H9 (cell line): ENCODE data around the gene BET1L. TPM values are rescaled to one million over a fixed set of nuclear protein-coding genes. Genes with fewer than 3 reads are reported as not detected.

Experiments
- DNase-seq: peaks from one replicate; pipeline ENCODE4 v3.0.0-alpha.2; 2017
- H2AFZ ChIP-seq: one replicate; pipeline ENCODE4 v1.6.1; 2013; ENCODE audit warnings: mild to moderate bottlenecking, low read length, control low read depth, moderate library complexity
- H2AK5ac ChIP-seq: 2 replicates; pipeline ENCODE4 v1.6.1; 2013; ENCODE audit warnings: low read length, control low read depth, mixed read lengths; ENCODE audit not compliant: insufficient read length
- H2BK120ac ChIP-seq: one replicate; pipeline ENCODE4 v1.6.1; 2013; ENCODE audit warnings: low read depth, mild to moderate bottlenecking, low read length, control low read depth, inconsistent platforms; ENCODE audit not compliant: poor library complexity, severe bottlenecking
- H2BK12ac ChIP-seq: 2 replicates; pipeline ENCODE4 v1.6.1; 2013; ENCODE audit warnings: low read length, control low read depth, mixed read lengths, low read depth; ENCODE audit not compliant: insufficient read length
- H2BK15ac ChIP-seq: 2 replicates; pipeline ENCODE4 v1.6.1; 2013; ENCODE audit warnings: low read depth, low read length, control low read depth
- H2BK20ac ChIP-seq: one replicate; pipeline ENCODE4 v1.6.1; 2013; ENCODE audit warnings: low read depth, mild to moderate bottlenecking, low read length, control low read depth, inconsistent platforms; ENCODE audit not compliant: poor library complexity, severe bottlenecking
- H2BK5ac ChIP-seq: 2 replicates; pipeline ENCODE4 v1.6.1; 2013; ENCODE audit warnings: low read length, control low read depth, mixed read lengths; ENCODE audit not compliant: insufficient read length
- H3K14ac ChIP-seq: 2 replicates; pipeline ENCODE4 v1.6.1; 2013; ENCODE audit warnings: low read length, control low read depth; ENCODE audit not compliant: insufficient read depth
- H3K18ac ChIP-seq: 2 replicates; pipeline ENCODE4 v1.6.1; 2013; ENCODE audit warnings: low read depth, mild to moderate bottlenecking, mixed read lengths, low read length, control low read depth; ENCODE audit not compliant: insufficient read length
- H3K23ac ChIP-seq: 2 replicates; pipeline ENCODE4 v1.6.1; 2013; ENCODE audit warnings: low read length, control low read depth, mixed read lengths, low read depth; ENCODE audit not compliant: insufficient read length
- H3K23me2 ChIP-seq: 2 replicates; pipeline ENCODE4 v1.6.1; 2013; ENCODE audit warnings: low read depth, mild to moderate bottlenecking, mixed read lengths, low read length, control low read depth; ENCODE audit not compliant: insufficient read length, poor library complexity, severe bottlenecking
- H3K27ac ChIP-seq: 2 replicates; pipeline ENCODE4 v1.5.1; 2013; ENCODE audit warnings: low read length, control low read depth, mixed read lengths, low read depth; ENCODE audit not compliant: insufficient read length
- H3K27me3 ChIP-seq: 2 replicates; pipeline ENCODE4 v1.6.1; 2013; ENCODE audit warnings: low read length, control low read depth, inconsistent platforms; ENCODE audit not compliant: insufficient read depth
- H3K4ac ChIP-seq: 2 replicates; pipeline ENCODE4 v1.6.1; 2013; ENCODE audit warnings: low read depth, mild to moderate bottlenecking, control low read depth, inconsistent platforms, low read length, moderate library complexity
- H3K4me1 ChIP-seq: 2 replicates; pipeline ENCODE4 v1.6.1; 2013; ENCODE audit warnings: low read length, control low read depth, inconsistent platforms; ENCODE audit not compliant: insufficient read depth
- H3K4me2 ChIP-seq: 2 replicates; pipeline ENCODE4 v1.6.1; 2013; ENCODE audit warnings: low read length, control low read depth, mixed read lengths; ENCODE audit not compliant: insufficient read length, insufficient read depth
- H3K56ac ChIP-seq: 2 replicates; pipeline ENCODE4 v1.6.1; 2013; ENCODE audit warnings: low read depth, mild to moderate bottlenecking, mixed read lengths, low read length, control low read depth; ENCODE audit not compliant: insufficient read length
- H3K79me1 ChIP-seq: 2 replicates; pipeline ENCODE4 v1.6.1; 2013; ENCODE audit warnings: low read depth, mild to moderate bottlenecking, moderate library complexity, low read length, control low read depth, inconsistent platforms; ENCODE audit not compliant: insufficient read depth, poor library complexity, severe bottlenecking
- H3K79me2 ChIP-seq: 2 replicates; pipeline ENCODE4 v1.6.1; 2013; ENCODE audit warnings: low read length, control low read depth, inconsistent platforms; ENCODE audit not compliant: insufficient read depth
- H3K9ac ChIP-seq: 2 replicates; pipeline ENCODE4 v1.6.1; 2013; ENCODE audit warnings: low read length, control low read depth, mixed read lengths; ENCODE audit not compliant: insufficient read length; ENCODE audit errors: extremely low read depth
- H3K9me3 ChIP-seq: one replicate; pipeline ENCODE4 v1.6.1; 2013; ENCODE audit warnings: low read depth, low read length, inconsistent platforms; ENCODE audit not compliant: control insufficient read depth
- H3T11ph ChIP-seq: one replicate; pipeline ENCODE4 v1.6.1; 2013; ENCODE audit warnings: mild to moderate bottlenecking, low read length, control low read depth, inconsistent platforms
- H4K20me1 ChIP-seq: one replicate; pipeline ENCODE4 v1.6.1; 2013; ENCODE audit not compliant: control insufficient read depth, insufficient read length, insufficient read depth
- H4K5ac ChIP-seq: 2 replicates; pipeline ENCODE4 v1.6.1; 2013; ENCODE audit warnings: low read depth, mild to moderate bottlenecking, mixed read lengths, low read length, control low read depth; ENCODE audit not compliant: insufficient read length
- H4K8ac ChIP-seq: replicated peaks from 2 replicates; pipeline ENCODE4 v1.6.1; 2013; ENCODE audit warnings: low read length, control low read depth, mixed read lengths, low read depth; ENCODE audit not compliant: insufficient read length
- H4K91ac ChIP-seq: 2 replicates; pipeline ENCODE4 v1.6.1; 2013; ENCODE audit warnings: low read depth, mild to moderate bottlenecking, moderate library complexity, mixed read lengths, low read length, control low read depth; ENCODE audit not compliant: insufficient read length
- H3K27ac Mint-ChIP-seq, 3 experiments: 2 replicates in 2 of 3; 3 replicates in 1 of 3; pipeline ENCODE4 v1.8.0; 2020 to 2021; ENCODE audit warnings: mixed read lengths in 3 of 3, mild to moderate bottlenecking in 1 of 3, moderate library complexity in 1 of 3
- H3K27me3 Mint-ChIP-seq: 2 replicates; pipeline ENCODE4 v1.8.0; 2021; ENCODE audit warnings: low read depth, mild to moderate bottlenecking, moderate library complexity, mixed read lengths
- H3K36me3 Mint-ChIP-seq, 3 experiments: 2 replicates in 2 of 3; 3 replicates in 1 of 3; pipeline ENCODE4 v1.8.0; 2020 to 2021; ENCODE audit warnings: low read depth in 3 of 3, mixed read lengths in 3 of 3; ENCODE audit not compliant: insufficient read depth in 1 of 3
- H3K4me1 Mint-ChIP-seq, 2 experiments: 2 replicates each; pipeline ENCODE4 v1.8.0; 2020; ENCODE audit warnings: mixed read lengths in 2 of 2
- H3K4me3 Mint-ChIP-seq, 2 experiments: 2 replicates in 1 of 2; 3 replicates in 1 of 2; pipeline ENCODE4 v1.8.0; 2020 to 2021; ENCODE audit warnings: mild to moderate bottlenecking in 2 of 2, mixed read lengths in 2 of 2, moderate library complexity in 1 of 2
- H3K9me3 Mint-ChIP-seq, 2 experiments: 2 replicates in 1 of 2; 3 replicates in 1 of 2; pipeline ENCODE4 v1.8.0; 2020; ENCODE audit warnings: mild to moderate bottlenecking in 2 of 2, mixed read lengths in 2 of 2, moderate library complexity in 1 of 2
- WGBS: extraction: QIAGEN DNeasy Blood & Tissue Kit; methylation state at CpG from one replicate; pipeline ENCODE4 v1.1.7; 2013; ENCODE audit warnings: missing lambda C conversion rate, low lambda C conversion rate, mixed read lengths; ENCODE audit not compliant: insufficient read length; ENCODE audit errors: extremely low coverage; 5-methylcytosine and 5-hydroxymethylcytosine counted together
- total RNA-seq: library from RNA; stranded (reverse); gene quantifications from 2 replicates; pipeline ENCODE4 v1.2.1, GENCODE V29; 2021
- TF ChIP-seq, protein P1 (sequence below): fragments of 200-600 bp; sonication (generic); conservative IDR thresholded peaks from 3 replicates; pipeline ENCODE4 v1.8.0; 2021; ENCODE audit warnings: antibody characterized with exemption, mild to moderate bottlenecking

Gene BET1L
- total RNA-seq, 1 experiment from 2014 or later, result 49.4 TPM

DNA sequence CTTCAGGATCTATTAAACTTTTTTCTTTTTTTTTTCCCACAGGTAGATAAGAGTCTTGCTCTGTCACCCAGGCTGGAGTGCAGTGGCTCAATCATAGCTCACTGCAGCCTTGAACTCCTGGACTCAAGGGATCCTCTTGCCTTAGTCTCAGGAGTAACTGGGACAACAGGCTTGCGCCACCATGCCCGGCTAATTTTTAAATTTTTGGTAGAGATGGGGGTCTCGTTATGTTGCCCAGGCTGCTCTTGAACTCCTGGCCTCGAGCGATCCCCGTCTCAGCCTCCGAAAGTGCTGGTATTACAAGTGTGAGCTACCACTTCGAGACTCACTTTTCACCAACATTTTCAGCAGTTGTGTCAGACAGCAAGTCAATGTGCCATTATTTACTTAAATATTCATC lies 28.0 kb upstream of the BET1L start:
- Histone ChIP-seq H2BK20ac (no peak overlapping the region), H3K18ac (no peak overlapping the region), H3K79me1 (peaks cover 4% of the 10 kb centered on the region), H2BK15ac (no peak overlapping the region), H4K91ac (no peak overlapping the region), H2BK120ac (no peak overlapping the region), H4K5ac (no peak overlapping the region), H3T11ph (no peak overlapping the region), H2BK5ac (no peak overlapping the region), H2AFZ (no peak overlapping the region), H3K56ac (no peak overlapping the region), H3K27ac (no peak overlapping the region), H3K14ac (no peak overlapping the region), H3K9ac (peak overlapping the region; percentile 84), H3K4me1 (no peaks in the 10 kb centered on the region; the same call in 1 of the 2 replicates), H2BK12ac (no peak overlapping the region), H3K4me2 (peak overlapping the region; percentile 88), H3K9me3 (no peaks in the 10 kb centered on the region), H3K79me2 (peaks cover 6% of the 10 kb centered on the region; the same call in 1 of the 2 replicates), H4K8ac (no peak overlapping the region), H3K4ac (no peak overlapping the region), H2AK5ac (no peak overlapping the region), H4K20me1 (no peaks in the 10 kb centered on the region), H3K23ac (no peak overlapping the region), H3K27me3 (no peaks in the 10 kb centered on the region; the same call in 1 of the 2 replicates), H3K23me2 (peaks cover 6% of the 10 kb centered on the region)
- Mint-ChIP-seq H3K36me3 (peaks cover 3 to 13% (median 11%) of the 10 kb centered on the region in 3 experiments; a peak in 6 of 7 replicates), H3K4me3 (peak overlapping the region; percentile 95), H3K4me1 (peaks cover 9 to 18% of the 10 kb centered on the region in 2 experiments), H3K27ac (no peak overlapping the region), H3K9me3 (no peaks in the 10 kb centered on the region; a peak in 1 of 5 replicates), H3K27me3 (no peaks in the 10 kb centered on the region; the same call in 1 of the 2 replicates)
- WGBS, result no CpG with 5 or more reads among the region's 8 CpGs
- TF ChIP-seq, protein P1, sequence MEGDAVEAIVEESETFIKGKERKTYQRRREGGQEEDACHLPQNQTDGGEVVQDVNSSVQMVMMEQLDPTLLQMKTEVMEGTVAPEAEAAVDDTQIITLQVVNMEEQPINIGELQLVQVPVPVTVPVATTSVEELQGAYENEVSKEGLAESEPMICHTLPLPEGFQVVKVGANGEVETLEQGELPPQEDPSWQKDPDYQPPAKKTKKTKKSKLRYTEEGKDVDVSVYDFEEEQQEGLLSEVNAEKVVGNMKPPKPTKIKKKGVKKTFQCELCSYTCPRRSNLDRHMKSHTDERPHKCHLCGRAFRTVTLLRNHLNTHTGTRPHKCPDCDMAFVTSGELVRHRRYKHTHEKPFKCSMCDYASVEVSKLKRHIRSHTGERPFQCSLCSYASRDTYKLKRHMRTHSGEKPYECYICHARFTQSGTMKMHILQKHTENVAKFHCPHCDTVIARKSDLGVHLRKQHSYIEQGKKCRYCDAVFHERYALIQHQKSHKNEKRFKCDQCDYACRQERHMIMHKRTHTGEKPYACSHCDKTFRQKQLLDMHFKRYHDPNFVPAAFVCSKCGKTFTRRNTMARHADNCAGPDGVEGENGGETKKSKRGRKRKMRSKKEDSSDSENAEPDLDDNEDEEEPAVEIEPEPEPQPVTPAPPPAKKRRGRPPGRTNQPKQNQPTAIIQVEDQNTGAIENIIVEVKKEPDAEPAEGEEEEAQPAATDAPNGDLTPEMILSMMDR, result no peak
- no peak for DNase-seq
